K562 (cell line): Measurements from ENCODE around the gene HNRNPA3. TPM values are rescaled to one million over a fixed set of nuclear protein-coding genes. Genes with fewer than 3 reads are reported as not detected.

Experiments used
- BHLHE40 ChIP-seq: IDR thresholded peaks from 2 replicates; pipeline ENCODE4 v1.6.1; 2011; ENCODE audit warnings: low read length, improper control_type of control experiment
- BMI1 ChIP-seq: fragments of 150-350 bp; IDR thresholded peaks from 2 replicates; pipeline ENCODE4 v1.6.1; 2014; ENCODE audit warnings: low read length
- CBFB ChIP-seq: sonication (generic); formaldehyde crosslinking; IDR thresholded peaks from 2 replicates; pipeline ENCODE4 v1.4.0; 2020; ENCODE audit warnings: mild to moderate bottlenecking, missing genetic modification reagents
- ETV5 ChIP-seq: sonication (generic); formaldehyde crosslinking; IDR thresholded peaks from 2 replicates; pipeline ENCODE4 v1.4.0; 2020; ENCODE audit warnings: low read depth, mild to moderate bottlenecking, missing genetic modification reagents
- FOSL1 ChIP-seq: fragments of 200-800 bp; sonication (Bioruptor generic); conservative IDR thresholded peaks from 2 replicates; pipeline ENCODE4 v1.6.1; 2016; ENCODE audit warnings: missing genetic modification characterization, missing compliant biosample characterization
- FOXK1 ChIP-seq: sonication (generic); formaldehyde crosslinking; IDR thresholded peaks from 2 replicates; pipeline ENCODE4 v1.8.0; 2022; ENCODE audit warnings: missing genetic modification reagents, mild to moderate bottlenecking, borderline replicate concordance
- HEY1 ChIP-seq: fragments of 250-450 bp; sonication (Bioruptor Pico); IDR thresholded peaks from 2 replicates; pipeline ENCODE4 v1.5.0; 2020; ENCODE audit warnings: mild to moderate bottlenecking, moderate library complexity, borderline replicate concordance
- HNRNPL ChIP-seq: fragments of 200-400 bp; formaldehyde crosslinking; IDR thresholded peaks from 2 replicates; pipeline ENCODE4 v1.6.1; 2017; ENCODE audit warnings: low read depth, mild to moderate bottlenecking, low read length
- KDM2B ChIP-seq: fragments of 250-450 bp; sonication (Bioruptor Pico); IDR thresholded peaks from 2 replicates; pipeline ENCODE4 v1.8.0; 2021; ENCODE audit warnings: mild to moderate bottlenecking, moderate library complexity
- MTF1 ChIP-seq: fragments of 250-450 bp; sonication (Bioruptor Pico); IDR thresholded peaks from 2 replicates; pipeline ENCODE4 v1.9.0; 2021; ENCODE audit warnings: moderate library complexity, mild to moderate bottlenecking, inconsistent platforms, borderline replicate concordance
- TAF9B ChIP-seq: fragments of 450-650 bp; IDR thresholded peaks from 2 replicates; pipeline ENCODE4 v1.6.1; 2018; ENCODE audit warnings: mild to moderate bottlenecking; ENCODE audit not compliant: partially characterized antibody
- XRCC5 ChIP-seq: fragments of 200-400 bp; formaldehyde crosslinking; IDR thresholded peaks from 2 replicates; pipeline ENCODE4 v1.6.1; 2017; ENCODE audit warnings: low read depth, mild to moderate bottlenecking, low read length
- ZNF146 ChIP-seq: IDR thresholded peaks from one replicate; pipeline ENCODE4 v1.6.1; 2018; ENCODE audit warnings: missing compliant biosample characterization; ENCODE audit not compliant: unreplicated experiment
- ZNF282 ChIP-seq: sonication (generic); formaldehyde crosslinking; IDR thresholded peaks from 2 replicates; pipeline ENCODE4 v1.8.1; 2023; ENCODE audit warnings: missing genetic modification reagents
- ZNF707 ChIP-seq: fragments of 250-450 bp; sonication (Bioruptor Pico); conservative IDR thresholded peaks from 2 replicates; pipeline ENCODE4 v1.8.0; 2022; ENCODE audit warnings: inconsistent platforms, mild to moderate bottlenecking, moderate library complexity
- ZNF79 ChIP-seq: fragments of 250-450 bp; sonication (Bioruptor Pico); IDR thresholded peaks from 2 replicates; pipeline ENCODE4 v1.4.0; 2020; ENCODE audit warnings: low read depth, mild to moderate bottlenecking, moderate library complexity
- polyA plus RNA-seq, 8 experiments: library from polyadenylated mRNA; depleted of rRNA in 4 of 8; stranded (reverse) in 5 of 8; unstranded in 3 of 8; fragments of >200 nt; fragmentation: Nextera tagmentation in 2 of 8; fragmentation: Illumina TruSeq in 1 of 8; extraction: Ambion mirVana in 2 of 8; extraction: Trizol in 1 of 8; gene quantifications; 2 replicates each; pipeline versions ENCODE4 v1.2.1 to v1.2.3, GENCODE V29; 2011 to 2014; ENCODE audit warnings: inconsistent platforms in 1 of 8, missing spikeins in 1 of 8
- total RNA-seq, 7 experiments: library from RNA; depleted of rRNA in 6 of 7; stranded (reverse); fragments of >200 nt in 6 of 7; fragmentation: Illumina TruSeq in 2 of 7; extraction: Trizol in 2 of 7; gene quantifications; 2 replicates each; pipeline versions ENCODE4 v1.2.1 to v1.2.3, GENCODE V29; 2011 to 2021; ENCODE audit warnings: low replicate concordance in 1 of 7
- TF ChIP-seq, protein P1 (sequence below): IDR thresholded peaks from 3 replicates; pipeline ENCODE4 v1.6.1; 2011; ENCODE audit warnings: borderline replicate concordance, mild to moderate bottlenecking; ENCODE audit not compliant: insufficient read length, insufficient read depth
- TF ChIP-seq, protein P2 (sequence below): conservative IDR thresholded peaks from 2 replicates; pipeline ENCODE4 v1.6.1; 2011; ENCODE audit warnings: low read depth, mild to moderate bottlenecking, low read length; ENCODE audit not compliant: control insufficient read depth
- TF ChIP-seq, protein P3 (sequence below): sonication (generic); formaldehyde crosslinking; IDR thresholded peaks from 2 replicates; pipeline ENCODE4 v1.9.0; 2022; ENCODE audit warnings: mild to moderate bottlenecking, missing genetic modification reagents
- TF ChIP-seq, protein P4 (sequence below): fragments of 450-650 bp; formaldehyde crosslinking; IDR thresholded peaks from 2 replicates; pipeline ENCODE4 v1.4.0; 2020; ENCODE audit warnings: mild to moderate bottlenecking, moderate library complexity

Gene HNRNPA3
- total and polyA plus RNA-seq, 9 of the 15 experiments (the other 6 are each of a cell fraction or from before 2014, with no cell fraction given): 72.8 to 428 (median 192) TPM

DNA sequence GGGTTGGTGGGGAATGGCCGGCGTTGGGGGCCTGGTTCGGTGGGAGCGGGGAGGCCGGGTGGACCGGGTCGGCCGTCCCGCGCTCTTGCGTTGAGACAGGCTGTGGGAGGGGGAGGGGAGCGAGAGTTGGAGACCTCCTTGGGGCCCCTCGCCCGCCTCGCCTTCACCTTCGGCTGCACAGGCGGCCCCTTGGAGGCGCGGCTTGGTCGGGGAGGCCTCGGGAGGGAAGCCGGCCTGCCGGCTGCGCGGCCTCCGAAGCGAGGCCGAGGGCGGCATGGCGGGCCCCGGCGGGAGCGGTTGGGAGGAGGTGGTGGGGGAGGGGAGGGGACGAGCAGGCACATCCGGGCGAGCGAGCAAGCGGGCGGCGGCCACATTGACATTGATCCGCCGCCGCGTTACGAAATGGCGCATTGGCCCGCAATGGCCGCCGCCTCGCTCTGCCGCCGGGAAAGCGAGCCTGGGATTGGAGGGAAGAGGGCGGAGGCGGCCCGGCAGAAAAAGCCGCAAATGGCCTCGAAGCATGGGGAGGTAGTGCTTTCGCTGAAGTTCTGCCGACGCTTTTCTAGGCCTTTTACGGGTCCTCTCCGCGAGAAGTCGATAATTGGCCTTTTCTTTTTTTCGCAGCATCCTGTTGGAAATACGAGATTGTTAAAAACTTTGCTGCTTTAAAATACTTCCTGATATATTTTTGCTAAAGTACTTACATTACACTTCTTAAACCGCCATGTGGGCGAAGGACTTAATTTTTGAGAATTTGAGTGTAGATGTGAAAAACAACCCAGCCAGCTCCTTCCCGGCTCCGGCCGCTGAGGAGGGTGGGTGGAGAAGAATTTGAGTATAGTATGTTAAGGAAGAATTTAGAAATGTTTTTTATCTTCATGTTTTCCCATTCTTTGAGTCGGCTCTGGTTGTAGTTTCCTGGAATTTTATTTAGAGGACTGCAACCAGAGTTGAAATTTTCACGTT, 580 bp downstream of the HNRNPA3 start (continued):
- TF ChIP-seq, protein P1, sequence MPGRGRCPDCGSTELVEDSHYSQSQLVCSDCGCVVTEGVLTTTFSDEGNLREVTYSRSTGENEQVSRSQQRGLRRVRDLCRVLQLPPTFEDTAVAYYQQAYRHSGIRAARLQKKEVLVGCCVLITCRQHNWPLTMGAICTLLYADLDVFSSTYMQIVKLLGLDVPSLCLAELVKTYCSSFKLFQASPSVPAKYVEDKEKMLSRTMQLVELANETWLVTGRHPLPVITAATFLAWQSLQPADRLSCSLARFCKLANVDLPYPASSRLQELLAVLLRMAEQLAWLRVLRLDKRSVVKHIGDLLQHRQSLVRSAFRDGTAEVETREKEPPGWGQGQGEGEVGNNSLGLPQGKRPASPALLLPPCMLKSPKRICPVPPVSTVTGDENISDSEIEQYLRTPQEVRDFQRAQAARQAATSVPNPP: no peak
- TF ChIP-seq XRCC5: peak; percentile 26; the same call in 1 of the 2 replicates
- no peak for TF ChIP-seq MTF1 (CRISPR knock-in tag)
- TF ChIP-seq ZNF282 (CRISPR knock-in tag): 0 out of 2 replicates have a peak, but pooled peaks have one; percentile 63
- TF ChIP-seq BHLHE40: 0 out of 2 replicates have a peak, but pooled peaks have one; percentile 27
- no peak for TF ChIP-seq ZNF707 (CRISPR knock-in tag)
- peak; percentile 16; the same call in 1 of the 2 replicates for TF ChIP-seq FOSL1 (tag)
- TF ChIP-seq TAF9B: peak; percentile 58
- TF ChIP-seq, protein P2, sequence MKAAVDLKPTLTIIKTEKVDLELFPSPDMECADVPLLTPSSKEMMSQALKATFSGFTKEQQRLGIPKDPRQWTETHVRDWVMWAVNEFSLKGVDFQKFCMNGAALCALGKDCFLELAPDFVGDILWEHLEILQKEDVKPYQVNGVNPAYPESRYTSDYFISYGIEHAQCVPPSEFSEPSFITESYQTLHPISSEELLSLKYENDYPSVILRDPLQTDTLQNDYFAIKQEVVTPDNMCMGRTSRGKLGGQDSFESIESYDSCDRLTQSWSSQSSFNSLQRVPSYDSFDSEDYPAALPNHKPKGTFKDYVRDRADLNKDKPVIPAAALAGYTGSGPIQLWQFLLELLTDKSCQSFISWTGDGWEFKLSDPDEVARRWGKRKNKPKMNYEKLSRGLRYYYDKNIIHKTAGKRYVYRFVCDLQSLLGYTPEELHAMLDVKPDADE: peak; percentile 87; the same call in 1 of the 2 replicates
- TF ChIP-seq FOXK1 (CRISPR knock-in tag): 0 out of 2 replicates have a peak, but pooled peaks have one; percentile 5
- peak; percentile 84 for TF ChIP-seq ETV5 (CRISPR knock-in tag)
- no peak for TF ChIP-seq KDM2B
- no peak for TF ChIP-seq ZNF146 (CRISPR knock-in tag)
- TF ChIP-seq, protein P3, sequence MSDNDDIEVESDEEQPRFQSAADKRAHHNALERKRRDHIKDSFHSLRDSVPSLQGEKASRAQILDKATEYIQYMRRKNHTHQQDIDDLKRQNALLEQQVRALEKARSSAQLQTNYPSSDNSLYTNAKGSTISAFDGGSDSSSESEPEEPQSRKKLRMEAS: no peak; the same call in 1 of the 2 replicates
- TF ChIP-seq, protein P4, sequence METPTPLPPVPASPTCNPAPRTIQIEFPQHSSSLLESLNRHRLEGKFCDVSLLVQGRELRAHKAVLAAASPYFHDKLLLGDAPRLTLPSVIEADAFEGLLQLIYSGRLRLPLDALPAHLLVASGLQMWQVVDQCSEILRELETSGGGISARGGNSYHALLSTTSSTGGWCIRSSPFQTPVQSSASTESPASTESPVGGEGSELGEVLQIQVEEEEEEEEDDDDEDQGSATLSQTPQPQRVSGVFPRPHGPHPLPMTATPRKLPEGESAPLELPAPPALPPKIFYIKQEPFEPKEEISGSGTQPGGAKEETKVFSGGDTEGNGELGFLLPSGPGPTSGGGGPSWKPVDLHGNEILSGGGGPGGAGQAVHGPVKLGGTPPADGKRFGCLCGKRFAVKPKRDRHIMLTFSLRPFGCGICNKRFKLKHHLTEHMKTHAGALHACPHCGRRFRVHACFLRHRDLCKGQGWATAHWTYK (CRISPR knock-in tag): peak; percentile 84; the same call in 1 of the 2 replicates
- peak; percentile 6; the same call in 1 of the 2 replicates for TF ChIP-seq HNRNPL
- no peak for TF ChIP-seq ZNF79 (CRISPR knock-in tag)
- TF ChIP-seq BMI1: no peak
- no peak for TF ChIP-seq HEY1
- 0 out of 2 replicates have a peak, but pooled peaks have one; percentile 14 for TF ChIP-seq CBFB (CRISPR knock-in tag)
